Measurements from ENCODE around the gene TRIM71.

The TRIM71 gene

DNA sequence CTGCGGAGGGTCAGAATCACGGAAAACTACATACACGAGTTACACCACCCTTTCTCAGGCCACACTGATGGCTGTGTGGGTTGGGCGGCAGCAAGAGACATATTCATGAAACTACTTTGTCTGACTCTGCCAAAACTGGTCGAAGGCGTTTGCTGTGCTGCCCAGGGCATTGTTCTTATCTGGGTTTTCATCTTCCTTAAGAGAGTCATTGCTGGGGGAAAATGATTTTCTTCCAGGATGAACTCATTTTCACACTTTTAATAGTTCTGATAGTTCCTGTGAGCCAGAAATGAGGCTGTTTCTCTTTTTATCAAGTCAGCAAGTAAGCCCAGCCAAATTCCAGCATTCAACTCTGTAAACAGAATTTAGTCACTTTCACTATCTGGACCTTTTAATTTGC lies 47.6 kb downstream of the TRIM71 start:
- H3K4me3 ChIP-seq (ENCODE audit: insufficient read depth in 1 of 2, low read depth in 1 of 2, low read length in 2 of 2), result no peak overlapping the region
- no peak overlapping the region for H3K18ac ChIP-seq (ENCODE audit: low read depth in 1 of 2, low read length in 2 of 2)
- peaks cover 0 to 3% of the 10 kb centered on the region in 2 experiments for H3K27me3 ChIP-seq (ENCODE audit: control insufficient read depth in 1 of 2, insufficient read depth in 1 of 2, low read length in 2 of 2)
- no peak overlapping the region for H2BK120ac ChIP-seq (ENCODE audit: low read depth, low read length)
- H3K9me3 ChIP-seq (ENCODE audit: control insufficient read depth, low read length), result no peaks in the 10 kb centered on the region
- H3K4ac ChIP-seq (ENCODE audit: low read depth in 1 of 2, low read length in 2 of 2), result no peak overlapping the region
- no peaks in the 10 kb centered on the region for H3K36me3 ChIP-seq (ENCODE audit: control insufficient read depth in 1 of 2, insufficient read depth in 2 of 2, low read depth in 1 of 2, low read length in 2 of 2)
- WGBS, result 76% methylated on average over 6 of the region's 6 CpGs
- H2AK5ac ChIP-seq (ENCODE audit: low read length, severe bottlenecking), result no peak overlapping the region
- no peaks in the 10 kb centered on the region for H3K79me1 ChIP-seq (replicated peaks; ENCODE audit: low read length, poor library complexity, severe bottlenecking)
- no peak overlapping the region for H4K91ac ChIP-seq (ENCODE audit: low read length)
- peak; percentile 4 for DNase-seq
- H2BK12ac ChIP-seq (ENCODE audit: low read length in 2 of 2), result no peak overlapping the region
- H3K23ac ChIP-seq (ENCODE audit: low read length in 2 of 2), result no peak overlapping the region
- peaks cover 4% of the 10 kb centered on the region for H3K4me1 ChIP-seq (ENCODE audit: control insufficient read depth, insufficient read depth, low read depth, low read length)
- no peak overlapping the region for H3K14ac ChIP-seq (ENCODE audit: low read length in 2 of 2)
- no peak overlapping the region for H4K8ac ChIP-seq (ENCODE audit: low read length)
- no peak overlapping the region for H2BK5ac ChIP-seq (ENCODE audit: low read depth, low read length, poor library complexity, severe bottlenecking)
- no peak overlapping the region for H3K4me2 ChIP-seq (ENCODE audit: low read length, poor library complexity, severe bottlenecking)
- H2BK15ac ChIP-seq (ENCODE audit: low read depth, poor library complexity, severe bottlenecking), result no peak overlapping the region
- no peak overlapping the region for H3K27ac ChIP-seq (ENCODE audit: low read length, poor library complexity, severe bottlenecking)
- no peak overlapping the region for H2AFZ ChIP-seq (ENCODE audit: low read depth, low read length)
- peak overlapping the region; percentile 43 for H3K9ac ChIP-seq (ENCODE audit: low read length)

GRCh38 chr3:32866533-32866932 lies 48.7 kb downstream of the TRIM71 start:
- Histone ChIP-seq H2BK12ac (ENCODE audit: low read length in 2 of 2) (no peak overlapping the region), H3K14ac (ENCODE audit: low read length in 2 of 2) (no peak overlapping the region), H4K91ac (ENCODE audit: low read length) (no peak overlapping the region), H2AK5ac (ENCODE audit: low read length, severe bottlenecking) (no peak overlapping the region), H3K36me3 (ENCODE audit: control insufficient read depth in 1 of 2, insufficient read depth in 2 of 2, low read depth in 1 of 2, low read length in 2 of 2) (no peaks in the 10 kb centered on the region), H2BK5ac (ENCODE audit: low read depth, low read length, poor library complexity, severe bottlenecking) (no peak overlapping the region), H4K8ac (ENCODE audit: low read length) (no peak overlapping the region), H3K18ac (ENCODE audit: low read depth in 1 of 2, low read length in 2 of 2) (no peak overlapping the region), H3K4ac (ENCODE audit: low read depth in 1 of 2, low read length in 2 of 2) (no peak overlapping the region), H3K9me3 (ENCODE audit: control insufficient read depth, low read length) (no peaks in the 10 kb centered on the region), H2BK15ac (ENCODE audit: low read depth, poor library complexity, severe bottlenecking) (no peak overlapping the region), H2BK120ac (ENCODE audit: low read depth, low read length) (no peak overlapping the region), H3K4me3 (ENCODE audit: insufficient read depth in 1 of 2, low read depth in 1 of 2, low read length in 2 of 2) (no peak overlapping the region), H3K9ac (ENCODE audit: low read length) (no peak overlapping the region), H3K27ac (ENCODE audit: low read length, poor library complexity, severe bottlenecking) (no peak overlapping the region), H2AFZ (ENCODE audit: low read depth, low read length) (no peak overlapping the region), H3K4me1 (ENCODE audit: control insufficient read depth, insufficient read depth, low read depth, low read length) (peaks cover 4% of the 10 kb centered on the region), H3K27me3 (ENCODE audit: control insufficient read depth in 1 of 2, insufficient read depth in 1 of 2, low read length in 2 of 2) (peaks cover 0 to 10% of the 10 kb centered on the region in 2 experiments), H3K4me2 (ENCODE audit: low read length, poor library complexity, severe bottlenecking) (no peak overlapping the region), H3K79me1 (replicated peaks; ENCODE audit: low read length, poor library complexity, severe bottlenecking) (no peaks in the 10 kb centered on the region), H3K23ac (ENCODE audit: low read length in 2 of 2) (no peak overlapping the region)
- no peak for DNase-seq
- 93% methylated on average over 5 of the region's 5 CpGs for WGBS

DNA sequence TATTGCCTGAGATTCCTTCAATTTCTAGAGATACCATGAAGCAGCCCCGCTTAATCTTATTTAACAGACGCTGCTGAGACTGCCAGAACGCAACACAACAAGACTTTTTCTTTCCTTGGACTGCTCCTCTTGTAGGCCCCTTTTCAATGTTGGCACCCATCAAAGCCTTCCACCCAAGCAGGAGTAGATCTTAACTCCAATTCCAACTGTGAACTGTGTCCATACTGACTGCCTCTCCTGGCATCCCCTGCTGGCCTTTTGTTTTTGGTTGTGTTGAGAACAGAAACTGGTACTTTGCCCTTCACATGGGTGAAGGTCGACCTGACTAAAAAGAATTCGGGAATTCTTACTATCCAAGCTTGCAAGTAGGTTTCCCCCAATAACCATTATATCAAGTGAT lies 50.2 kb downstream of the TRIM71 start:
- Histone ChIP-seq H2BK120ac (ENCODE audit: low read depth, low read length) (no peak overlapping the region), H4K91ac (ENCODE audit: low read length) (no peak overlapping the region), H3K27ac (ENCODE audit: low read length, poor library complexity, severe bottlenecking) (no peak overlapping the region), H3K14ac (ENCODE audit: low read length in 2 of 2) (no peak overlapping the region), H3K9ac (ENCODE audit: low read length) (no peak overlapping the region), H2BK5ac (ENCODE audit: low read depth, low read length, poor library complexity, severe bottlenecking) (no peak overlapping the region), H3K4me2 (ENCODE audit: low read length, poor library complexity, severe bottlenecking) (no peak overlapping the region), H3K79me1 (replicated peaks; ENCODE audit: low read length, poor library complexity, severe bottlenecking) (no peaks in the 10 kb centered on the region), H3K4me3 (ENCODE audit: insufficient read depth in 1 of 2, low read depth in 1 of 2, low read length in 2 of 2) (no peak overlapping the region), H2AFZ (ENCODE audit: low read depth, low read length) (no peak overlapping the region), H4K8ac (ENCODE audit: low read length) (no peak overlapping the region), H2BK15ac (ENCODE audit: low read depth, poor library complexity, severe bottlenecking) (no peak overlapping the region), H3K9me3 (ENCODE audit: control insufficient read depth, low read length) (no peaks in the 10 kb centered on the region), H3K4ac (ENCODE audit: low read depth in 1 of 2, low read length in 2 of 2) (no peak overlapping the region), H3K27me3 (ENCODE audit: control insufficient read depth in 1 of 2, insufficient read depth in 1 of 2, low read length in 2 of 2) (peaks cover 8 to 21% of the 10 kb centered on the region in 2 experiments), H2AK5ac (ENCODE audit: low read length, severe bottlenecking) (no peak overlapping the region), H3K4me1 (ENCODE audit: control insufficient read depth, insufficient read depth, low read depth, low read length) (peaks cover 6% of the 10 kb centered on the region), H3K23ac (ENCODE audit: low read length in 2 of 2) (no peak overlapping the region), H2BK12ac (ENCODE audit: low read length in 2 of 2) (no peak overlapping the region), H3K18ac (ENCODE audit: low read depth in 1 of 2, low read length in 2 of 2) (no peak overlapping the region), H3K36me3 (ENCODE audit: control insufficient read depth in 1 of 2, insufficient read depth in 2 of 2, low read depth in 1 of 2, low read length in 2 of 2) (no peaks in the 10 kb centered on the region)
- no peak for DNase-seq
- 67% methylated on average over 4 of the region's 5 CpGs for WGBS

DNA sequence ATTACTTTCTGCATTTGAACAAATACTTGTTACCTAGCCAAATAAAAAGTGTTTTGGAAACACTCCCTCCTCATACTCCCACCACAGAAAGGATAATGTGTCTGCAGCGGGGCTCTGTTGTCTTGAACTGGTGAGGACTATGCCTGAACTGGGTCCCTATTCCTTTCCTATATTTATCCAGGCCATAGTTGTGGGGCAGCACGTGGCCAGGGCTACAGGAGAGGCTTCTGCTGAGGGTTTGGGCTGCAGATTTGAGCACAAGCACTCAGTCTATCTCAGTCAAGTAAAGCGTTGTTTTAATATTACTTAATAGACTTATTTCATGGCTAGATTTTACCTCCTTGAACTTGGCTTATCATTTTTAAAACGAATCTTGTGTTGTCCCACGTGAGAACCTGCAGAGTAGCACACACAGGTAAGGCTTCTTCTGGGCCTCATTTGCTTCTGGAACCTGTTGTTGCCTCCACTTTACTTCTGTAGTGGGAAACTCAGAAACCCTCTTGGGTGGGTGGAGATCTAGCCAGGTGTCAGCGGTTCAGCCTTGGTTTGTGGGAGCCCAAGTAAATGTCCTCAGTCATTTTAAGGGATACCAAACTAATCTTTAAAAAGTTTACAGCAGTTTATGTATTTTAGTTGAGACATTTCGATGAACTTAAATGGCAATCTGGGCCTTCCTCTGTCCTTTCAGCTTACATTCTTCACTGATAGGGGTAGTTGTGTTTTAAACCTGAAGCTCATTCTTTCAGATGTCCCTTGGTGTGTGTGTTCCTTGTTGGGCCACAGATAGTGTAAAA lies 51.1 kb downstream of the TRIM71 start:
- H3K4me2 ChIP-seq (ENCODE audit: low read length, poor library complexity, severe bottlenecking), result no peak overlapping the region
- H3K14ac ChIP-seq (ENCODE audit: low read length in 2 of 2), result no peak overlapping the region
- 54% methylated on average over 5 of the region's 7 CpGs for WGBS
- no peak overlapping the region for H3K18ac ChIP-seq (ENCODE audit: low read depth in 1 of 2, low read length in 2 of 2)
- H3K79me1 ChIP-seq (replicated peaks; ENCODE audit: low read length, poor library complexity, severe bottlenecking), result no peaks in the 10 kb centered on the region
- no peak overlapping the region for H3K9ac ChIP-seq (ENCODE audit: low read length)
- no peak for DNase-seq
- no peak overlapping the region for H3K27ac ChIP-seq (ENCODE audit: low read length, poor library complexity, severe bottlenecking)
- H4K8ac ChIP-seq (ENCODE audit: low read length), result no peak overlapping the region
- peaks cover 13 to 22% of the 10 kb centered on the region in 2 experiments for H3K27me3 ChIP-seq (ENCODE audit: control insufficient read depth in 1 of 2, insufficient read depth in 1 of 2, low read length in 2 of 2)
- peaks cover 6% of the 10 kb centered on the region for H3K4me1 ChIP-seq (ENCODE audit: control insufficient read depth, insufficient read depth, low read depth, low read length)
- H3K4me3 ChIP-seq (ENCODE audit: insufficient read depth in 1 of 2, low read depth in 1 of 2, low read length in 2 of 2), result no peak overlapping the region
- H2AFZ ChIP-seq (ENCODE audit: low read depth, low read length), result no peak overlapping the region
- H4K91ac ChIP-seq (ENCODE audit: low read length), result no peak overlapping the region
- no peak overlapping the region for H2BK5ac ChIP-seq (ENCODE audit: low read depth, low read length, poor library complexity, severe bottlenecking)
- no peak overlapping the region for H2AK5ac ChIP-seq (ENCODE audit: low read length, severe bottlenecking)
- no peak overlapping the region for H2BK12ac ChIP-seq (ENCODE audit: low read length in 2 of 2)
- no peak overlapping the region for H3K23ac ChIP-seq (ENCODE audit: low read length in 2 of 2)
- H3K9me3 ChIP-seq (ENCODE audit: control insufficient read depth, low read length), result no peaks in the 10 kb centered on the region
- H2BK15ac ChIP-seq (ENCODE audit: low read depth, poor library complexity, severe bottlenecking), result no peak overlapping the region
- H3K36me3 ChIP-seq (ENCODE audit: control insufficient read depth in 1 of 2, insufficient read depth in 2 of 2, low read depth in 1 of 2, low read length in 2 of 2), result no peaks in the 10 kb centered on the region
- no peak overlapping the region for H3K4ac ChIP-seq (ENCODE audit: low read depth in 1 of 2, low read length in 2 of 2)
- no peak overlapping the region for H2BK120ac ChIP-seq (ENCODE audit: low read depth, low read length)
